Astrocyte (in vitro differentiated cells and primary cell): ENCODE data around the gene TCTA. TPM values are rescaled to one million over a fixed set of nuclear protein-coding genes. Genes with fewer than 3 reads are reported as not detected.

Experiments used
- DNase-seq: peaks from one replicate; pipeline ENCODE4 v3.0.0-alpha.2; 2010; ENCODE audit warnings: low read depth
- FAIRE-seq: peaks from 2 replicates; lab custom pipeline; 2011; peaks lifted over from hg19 to GRCh38; lab: Jason Lieb, UNC
- H2AFZ ChIP-seq: 2 replicates; pipeline ENCODE4 v1.6.0; 2012; ENCODE audit warnings: low read depth, low read length, inconsistent platforms
- H3K27ac ChIP-seq: 2 replicates; pipeline ENCODE4 v1.5.1; 2011; ENCODE audit warnings: low read depth, low read length, inconsistent platforms
- H3K27me3 ChIP-seq: 2 replicates; pipeline ENCODE4 v1.6.0; 2011; ENCODE audit warnings: low read length, inconsistent platforms; ENCODE audit not compliant: insufficient read depth
- H3K36me3 ChIP-seq: 2 replicates; pipeline ENCODE4 v1.5.1; 2011; ENCODE audit warnings: low read length, inconsistent platforms; ENCODE audit not compliant: insufficient read depth
- H3K4me1 ChIP-seq: 2 replicates; pipeline ENCODE4 v1.5.1; 2011; ENCODE audit warnings: low read length, inconsistent platforms; ENCODE audit not compliant: insufficient read depth
- H3K4me2 ChIP-seq: 2 replicates; pipeline ENCODE4 v1.6.0; 2012; ENCODE audit warnings: low read length, inconsistent platforms
- H3K4me3 ChIP-seq: 2 replicates; pipeline ENCODE4 v1.5.1; 2011; ENCODE audit warnings: low read depth, mild to moderate bottlenecking, low read length, inconsistent platforms; ENCODE audit not compliant: insufficient read depth
- H3K79me2 ChIP-seq: 2 replicates; pipeline ENCODE4 v1.6.0; 2012; ENCODE audit warnings: mild to moderate bottlenecking, low read length, inconsistent platforms; ENCODE audit not compliant: insufficient read depth
- H3K9ac ChIP-seq: 2 replicates; pipeline ENCODE4 v1.6.0; 2012; ENCODE audit warnings: mild to moderate bottlenecking, low read length, inconsistent platforms
- H3K9me3 ChIP-seq: 2 replicates; pipeline ENCODE4 v1.5.1; 2012; ENCODE audit warnings: low read depth, mild to moderate bottlenecking, low read length, inconsistent platforms; ENCODE audit not compliant: insufficient read depth
- H4K20me1 ChIP-seq: 2 replicates; pipeline ENCODE4 v1.6.0; 2012; ENCODE audit warnings: low read length, inconsistent platforms; ENCODE audit not compliant: insufficient read depth
- H3K27ac Mint-ChIP-seq: one replicate; pipeline ENCODE4 v1.8.0; 2021; ENCODE audit warnings: mild to moderate bottlenecking, mixed read lengths; ENCODE audit not compliant: unreplicated experiment
- H3K27me3 Mint-ChIP-seq: one replicate; pipeline ENCODE4 v1.8.0; 2021; ENCODE audit warnings: low read depth, mixed read lengths; ENCODE audit not compliant: unreplicated experiment
- H3K36me3 Mint-ChIP-seq: one replicate; pipeline ENCODE4 v1.8.0; 2021; ENCODE audit warnings: low read depth, mixed read lengths; ENCODE audit not compliant: unreplicated experiment
- H3K4me1 Mint-ChIP-seq: one replicate; pipeline ENCODE4 v1.8.0; 2021; ENCODE audit warnings: low read depth, mixed read lengths; ENCODE audit not compliant: unreplicated experiment
- H3K4me3 Mint-ChIP-seq: one replicate; pipeline ENCODE4 v1.8.0; 2021; ENCODE audit warnings: mild to moderate bottlenecking, moderate library complexity, mixed read lengths; ENCODE audit not compliant: unreplicated experiment
- H3K9me3 Mint-ChIP-seq: one replicate; pipeline ENCODE4 v1.8.0; 2021; ENCODE audit warnings: mild to moderate bottlenecking, mixed read lengths; ENCODE audit not compliant: unreplicated experiment
- EZH2 ChIP-seq: IDR thresholded peaks from 2 replicates; pipeline ENCODE4 v1.6.1; 2012; ENCODE audit warnings: mild to moderate bottlenecking, low read length, inconsistent platforms; ENCODE audit not compliant: insufficient read depth
- total RNA-seq: library from RNA; stranded (reverse); gene quantifications from 2 replicates; pipeline ENCODE4 v1.2.1, GENCODE V29; 2021
- TF ChIP-seq, protein P1 (sequence below): IDR thresholded peaks from 2 replicates; pipeline ENCODE4 v1.5.1; 2011; ENCODE audit warnings: low read depth, mild to moderate bottlenecking, inconsistent platforms, low read length, moderate library complexity; ENCODE audit not compliant: insufficient read depth

The TCTA gene
- total RNA-seq, 1 donor from 2014 or later: 15.3 TPM

DNA sequence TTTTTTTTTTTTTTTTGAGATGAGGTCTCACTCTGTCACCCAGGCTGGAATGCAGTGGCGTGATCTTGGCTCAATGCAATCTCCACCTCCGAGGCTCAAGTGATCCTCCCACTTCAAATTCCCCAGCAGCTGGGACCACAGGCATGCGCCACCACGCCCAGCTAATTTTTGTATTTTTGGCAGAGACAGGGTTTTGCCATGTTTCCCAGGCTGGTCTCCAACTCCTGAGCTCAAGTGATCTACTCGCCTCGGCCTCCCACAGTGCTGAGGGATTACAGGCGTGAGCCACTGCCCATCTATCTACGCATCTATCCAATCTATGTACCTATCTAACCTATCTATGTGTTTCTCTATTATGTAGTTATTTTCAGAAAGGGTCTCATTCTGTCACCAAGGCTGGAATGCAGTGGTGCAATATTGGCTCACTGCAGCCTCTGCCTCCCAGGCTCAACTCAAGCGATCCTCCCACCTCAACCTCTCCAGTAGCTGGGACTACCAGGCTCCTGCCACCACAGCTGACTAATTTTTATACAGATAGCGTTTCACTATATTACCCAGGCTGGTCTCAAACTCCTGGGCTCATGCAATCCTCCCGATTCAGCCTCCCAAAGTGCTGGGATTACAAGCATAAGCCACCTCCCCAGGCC lies 33.9 kb upstream of the TCTA start:
- H3K4me2 ChIP-seq: peak overlapping the region; percentile 70

DNA sequence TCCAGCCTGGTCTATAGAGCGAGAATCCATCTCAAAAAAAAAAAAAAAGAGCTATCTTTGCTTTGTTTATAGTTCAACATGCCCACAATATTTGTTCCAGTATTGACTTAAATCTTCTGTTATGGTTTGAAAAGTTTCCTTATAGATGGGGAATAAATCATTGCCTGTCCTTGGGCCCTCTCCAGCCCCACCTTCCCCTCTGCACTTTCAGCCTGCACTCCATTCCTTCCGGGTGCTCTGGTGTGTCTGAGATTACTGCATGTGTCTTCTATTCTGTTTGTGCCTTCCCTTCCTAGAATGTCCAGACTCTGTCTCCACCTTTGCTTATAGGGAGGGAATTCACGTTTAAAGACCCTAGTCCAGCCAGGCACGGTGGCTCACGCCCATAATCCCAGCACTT lies 28.8 kb upstream of the TCTA start:
- Histone ChIP-seq H4K20me1 (peaks cover 92% of the 10 kb centered on the region), H3K4me2 (no peak overlapping the region), H3K4me1 (peaks cover 10% of the 10 kb centered on the region), H3K27me3 (no peaks in the 10 kb centered on the region), H3K9me3 (no peaks in the 10 kb centered on the region), H2AFZ (no peak overlapping the region), H3K27ac (no peak overlapping the region), H3K36me3 (peaks cover 6% of the 10 kb centered on the region), H3K4me3 (no peak overlapping the region), H3K9ac (no peak overlapping the region), H3K79me2 (peaks cover 98% of the 10 kb centered on the region)
- Mint-ChIP-seq H3K4me3 (no peak overlapping the region), H3K4me1 (peaks cover 18% of the 10 kb centered on the region), H3K27ac (no peak overlapping the region), H3K36me3 (peaks cover 9% of the 10 kb centered on the region), H3K27me3 (no peaks in the 10 kb centered on the region), H3K9me3 (no peaks in the 10 kb centered on the region)
- DNase-seq (no peak), FAIRE-seq (no peak)
- no peak for TF ChIP-seq EZH2
- TF ChIP-seq, protein P1, sequence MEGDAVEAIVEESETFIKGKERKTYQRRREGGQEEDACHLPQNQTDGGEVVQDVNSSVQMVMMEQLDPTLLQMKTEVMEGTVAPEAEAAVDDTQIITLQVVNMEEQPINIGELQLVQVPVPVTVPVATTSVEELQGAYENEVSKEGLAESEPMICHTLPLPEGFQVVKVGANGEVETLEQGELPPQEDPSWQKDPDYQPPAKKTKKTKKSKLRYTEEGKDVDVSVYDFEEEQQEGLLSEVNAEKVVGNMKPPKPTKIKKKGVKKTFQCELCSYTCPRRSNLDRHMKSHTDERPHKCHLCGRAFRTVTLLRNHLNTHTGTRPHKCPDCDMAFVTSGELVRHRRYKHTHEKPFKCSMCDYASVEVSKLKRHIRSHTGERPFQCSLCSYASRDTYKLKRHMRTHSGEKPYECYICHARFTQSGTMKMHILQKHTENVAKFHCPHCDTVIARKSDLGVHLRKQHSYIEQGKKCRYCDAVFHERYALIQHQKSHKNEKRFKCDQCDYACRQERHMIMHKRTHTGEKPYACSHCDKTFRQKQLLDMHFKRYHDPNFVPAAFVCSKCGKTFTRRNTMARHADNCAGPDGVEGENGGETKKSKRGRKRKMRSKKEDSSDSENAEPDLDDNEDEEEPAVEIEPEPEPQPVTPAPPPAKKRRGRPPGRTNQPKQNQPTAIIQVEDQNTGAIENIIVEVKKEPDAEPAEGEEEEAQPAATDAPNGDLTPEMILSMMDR: no peak

More for the DNA sequence above, 33.9 kb upstream of the TCTA start:
- Histone ChIP-seq H3K4me1 (peaks cover 15% of the 10 kb centered on the region), H2AFZ (no peak overlapping the region), H3K9me3 (no peaks in the 10 kb centered on the region), H3K79me2 (peaks cover 100% of the 10 kb centered on the region), H3K27me3 (no peaks in the 10 kb centered on the region), H3K9ac (peak overlapping the region; percentile 39), H3K27ac (peak overlapping the region; percentile 85), H4K20me1 (peaks cover 90% of the 10 kb centered on the region), H3K4me3 (no peak overlapping the region), H3K36me3 (peaks cover 17% of the 10 kb centered on the region)
- Mint-ChIP-seq H3K27me3 (no peaks in the 10 kb centered on the region), H3K27ac (peak overlapping the region; percentile 98), H3K36me3 (peaks cover 10% of the 10 kb centered on the region), H3K9me3 (no peaks in the 10 kb centered on the region), H3K4me1 (peaks cover 10% of the 10 kb centered on the region), H3K4me3 (peak overlapping the region; percentile 40)
- TF ChIP-seq EZH2: no peak
- TF ChIP-seq, protein P1: no peak
- no peak for FAIRE-seq
- DNase-seq: peak; percentile 91

DNA sequence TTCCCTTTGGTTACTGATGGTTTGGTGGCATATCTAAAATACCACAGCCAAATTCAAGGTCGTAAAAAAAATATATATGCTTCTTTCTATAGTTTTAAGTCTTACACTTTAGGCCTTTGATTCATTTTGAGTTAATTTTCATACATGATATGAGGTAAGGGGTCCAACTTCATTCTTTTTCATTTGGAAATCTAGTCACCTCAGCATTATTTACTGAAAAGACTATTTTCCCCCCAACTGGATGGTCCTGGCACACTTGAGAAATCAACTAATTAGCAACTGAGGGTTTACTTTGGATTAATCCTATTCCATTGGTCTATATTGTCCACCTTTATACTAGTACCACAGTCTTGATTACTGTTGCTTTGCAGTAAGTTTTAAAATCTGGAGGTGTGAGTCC lies 26.6 kb upstream of the TCTA start:
- Mint-ChIP-seq H3K27me3 (no peaks in the 10 kb centered on the region), H3K36me3 (peaks cover 12% of the 10 kb centered on the region), H3K4me3 (no peak overlapping the region), H3K4me1 (peaks cover 19% of the 10 kb centered on the region), H3K9me3 (no peaks in the 10 kb centered on the region), H3K27ac (no peak overlapping the region)
- no peak overlapping the region for H3K27ac ChIP-seq
- H3K36me3 ChIP-seq: peaks cover 9% of the 10 kb centered on the region
- TF ChIP-seq EZH2: no peak
- TF ChIP-seq, protein P1: no peak
- no peak overlapping the region for H2AFZ ChIP-seq
- H3K4me1 ChIP-seq: peaks cover 11% of the 10 kb centered on the region
- H3K4me3 ChIP-seq: no peak overlapping the region
- FAIRE-seq (no peak), DNase-seq (no peak)
- H3K9me3 ChIP-seq: no peaks in the 10 kb centered on the region
- H3K4me2 ChIP-seq: no peak overlapping the region
- no peak overlapping the region for H3K9ac ChIP-seq
- no peaks in the 10 kb centered on the region for H3K27me3 ChIP-seq
- peaks cover 94% of the 10 kb centered on the region for H4K20me1 ChIP-seq
- peaks cover 98% of the 10 kb centered on the region for H3K79me2 ChIP-seq
